Lower lobe of right lung (tissue), 2 donors: Measurements from ENCODE around the gene EIF2A. TPM values are rescaled to one million over a fixed set of nuclear protein-coding genes. Genes with fewer than 3 reads are reported as not detected.
A peak's percentile ranks its signal among the peaks of the same experiment; 100 is the strongest.

ENCODE experiments used
- ATAC-seq, 2 donors: fragments of 200-7000 bp; cut with Tn5 transposase; one replicate each; pipeline ENCODE4 v1.9.1; 2020 to 2022; ENCODE audit warnings: mild to moderate bottlenecking in 2 of 2, moderate library complexity in 2 of 2
- DNase-seq: peaks from one replicate; pipeline ENCODE4 v3.0.0-alpha.2; 2020
- H3K27ac ChIP-seq: fragments of 200-600 bp; one replicate; pipeline ENCODE4 v1.8.0; 2022
- H3K27me3 ChIP-seq: fragments of 200-600 bp; one replicate; pipeline ENCODE4 v1.8.0; 2022; ENCODE audit warnings: low read depth
- H3K36me3 ChIP-seq: fragments of 200-600 bp; one replicate; pipeline ENCODE4 v1.8.0; 2022; ENCODE audit warnings: mild to moderate bottlenecking
- H3K4me1 ChIP-seq: fragments of 200-600 bp; one replicate; pipeline ENCODE4 v1.8.0; 2022
- H3K4me3 ChIP-seq: fragments of 200-600 bp; one replicate; pipeline ENCODE4 v1.8.0; 2022; ENCODE audit warnings: mild to moderate bottlenecking
- H3K9me3 ChIP-seq: fragments of 200-600 bp; one replicate; pipeline ENCODE4 v1.8.0; 2022
- CTCF ChIP-seq: fragments of 200-600 bp; IDR thresholded peaks from one replicate; pipeline ENCODE4 v1.8.0; 2022; ENCODE audit warnings: antibody characterized with exemption, mild to moderate bottlenecking
- intact Hi-C: fragments of 100-400 bp; cut with DNase I; formaldehyde crosslinking; loops from one replicate; pipeline ENCODE4 v1.11.0; 2022
- total RNA-seq: library from RNA; stranded (reverse); fragmentation: NEBNext Ultra II Directional; extraction: Animal tissue kit (Norgen Biotek cat#: 25700); gene quantifications from one replicate; pipeline ENCODE4 v1.2.1, GENCODE V29; 2021
- donor health status: DM: no; HTN: yes; CAD: no; lungs with severe emphysema.

Gene EIF2A
- total RNA-seq, 1 donor from 2014 or later: 91.9 TPM

- no peak overlapping the region for H3K4me3 ChIP-seq
- no peak for TF ChIP-seq CTCF
- no peaks in the 10 kb centered on the region for H3K9me3 ChIP-seq
- ATAC-seq: no peak
- no peak overlapping the region for H3K27ac ChIP-seq
- no peak for DNase-seq
- no peaks in the 10 kb centered on the region for H3K36me3 ChIP-seq
- H3K27me3 ChIP-seq: no peaks in the 10 kb centered on the region
- intact Hi-C loops: no loop called here
- H3K4me1 ChIP-seq: no peaks in the 10 kb centered on the region
Observed at GRCh38 chr3:150531775-150532174, 14.8 kb upstream of the EIF2A start.

- peak; percentile 83 to 89 for ATAC-seq
- no peak for TF ChIP-seq CTCF
- Histone ChIP-seq H3K4me3 (no peak overlapping the region), H3K9me3 (no peaks in the 10 kb centered on the region), H3K27ac (no peak overlapping the region), H3K4me1 (no peaks in the 10 kb centered on the region), H3K27me3 (no peaks in the 10 kb centered on the region), H3K36me3 (no peaks in the 10 kb centered on the region)
- intact Hi-C loops: no loop called here
- DNase-seq: peak; percentile 53
Observed at GRCh38 chr3:150535204-150535603, 11.4 kb upstream of the EIF2A start.

DNA sequence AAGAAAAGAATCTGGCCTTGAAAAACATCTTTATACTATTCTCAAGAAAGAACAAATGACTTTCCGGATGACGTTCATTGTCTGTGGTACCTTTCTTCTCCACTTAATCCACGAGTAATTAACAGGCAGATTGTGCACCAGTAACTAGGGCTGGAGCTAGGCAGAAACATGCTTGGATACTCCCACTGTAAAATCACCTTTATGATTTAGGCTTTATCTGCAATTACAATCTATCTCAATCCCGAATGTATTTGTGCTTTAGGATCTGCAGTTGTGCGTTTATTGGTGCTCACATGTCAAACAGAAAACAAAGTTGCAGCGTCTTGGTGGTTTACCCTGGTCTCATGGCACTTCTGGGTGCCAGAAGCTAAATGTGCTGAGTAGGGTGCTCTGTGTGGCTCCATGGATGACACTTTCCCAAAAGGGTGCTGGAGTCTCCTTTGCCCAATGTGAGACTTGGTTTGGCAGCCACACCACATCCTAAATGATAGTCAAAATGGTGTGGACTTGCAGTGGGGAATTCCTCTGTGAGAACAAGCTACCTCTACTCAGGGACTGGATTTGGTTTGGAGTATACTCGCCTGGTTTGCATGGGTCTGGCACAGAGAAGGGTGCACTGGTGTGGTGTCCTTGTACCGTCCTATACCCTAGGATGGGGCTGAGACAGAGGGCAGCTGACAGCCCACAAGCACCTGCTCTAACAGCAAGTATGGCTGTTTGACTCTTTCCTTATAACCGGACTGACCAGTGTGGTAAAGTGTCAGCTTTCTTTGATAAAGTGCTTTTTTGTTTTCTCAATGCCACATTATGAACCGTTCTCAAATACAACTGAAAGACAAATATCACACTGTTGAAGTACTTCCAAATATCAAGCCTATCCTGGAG lies 8.0 kb upstream of the EIF2A start:
- H3K9me3 ChIP-seq: no peaks in the 10 kb centered on the region
- ATAC-seq (peak; percentile 81 to 89), DNase-seq (no peak)
- H3K4me3 ChIP-seq: no peak overlapping the region
- TF ChIP-seq CTCF: no peak
- H3K27ac ChIP-seq: peak overlapping the region; percentile 46
- intact Hi-C loops: no loop called here
- H3K4me1 ChIP-seq: peaks cover 24% of the 10 kb centered on the region
- peaks cover 17% of the 10 kb centered on the region for H3K36me3 ChIP-seq
- H3K27me3 ChIP-seq: no peaks in the 10 kb centered on the region

DNA sequence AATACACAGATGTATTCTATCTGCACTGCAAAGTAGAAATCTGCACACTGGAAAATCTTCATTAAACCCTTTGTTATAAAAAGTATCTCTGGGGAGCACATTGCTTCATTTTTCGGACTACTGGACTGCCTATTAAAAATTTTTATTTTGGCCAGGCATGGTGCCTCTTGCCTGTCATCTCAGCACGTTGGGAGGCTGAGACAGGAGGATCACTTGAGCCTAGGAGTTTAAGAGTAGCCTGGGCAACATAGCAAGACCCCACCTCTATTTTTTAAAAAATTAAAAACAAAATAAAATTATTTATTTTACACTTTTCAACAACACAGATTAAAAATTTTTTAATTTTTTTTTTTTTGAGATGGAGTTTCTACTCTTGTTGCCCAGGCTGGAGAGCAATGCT lies 6.3 kb upstream of the EIF2A start:
- H3K4me1 ChIP-seq: peaks cover 39% of the 10 kb centered on the region
- DNase-seq (no peak), ATAC-seq (no peak)
- no peak for TF ChIP-seq CTCF
- intact Hi-C loops: no loop called here
- no peak overlapping the region for H3K4me3 ChIP-seq
- no peak overlapping the region for H3K27ac ChIP-seq
- no peaks in the 10 kb centered on the region for H3K9me3 ChIP-seq
- peaks cover 27% of the 10 kb centered on the region for H3K36me3 ChIP-seq
- H3K27me3 ChIP-seq: no peaks in the 10 kb centered on the region

DNA sequence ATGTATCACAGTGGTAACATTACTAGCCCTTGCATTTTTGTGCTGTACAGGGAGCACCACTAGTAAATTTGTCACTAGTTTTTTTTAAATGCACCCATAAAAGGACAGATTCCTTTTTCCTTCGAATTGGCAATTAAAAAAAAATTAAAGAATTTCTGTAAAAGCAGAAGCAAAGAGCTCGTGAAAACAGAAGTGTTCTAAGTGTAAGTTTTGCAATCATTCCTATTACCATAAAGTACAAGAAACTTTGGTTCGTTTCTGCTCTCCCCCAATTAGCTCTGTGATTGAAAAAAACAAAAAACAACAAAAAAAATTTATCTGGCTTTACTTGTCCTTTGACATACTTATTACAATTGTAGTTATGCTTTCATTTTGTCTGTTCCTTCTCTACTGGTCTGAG lies 5.6 kb upstream of the EIF2A start:
- no peak for TF ChIP-seq CTCF
- Histone ChIP-seq H3K9me3 (no peaks in the 10 kb centered on the region), H3K27me3 (no peaks in the 10 kb centered on the region), H3K4me3 (no peak overlapping the region), H3K4me1 (peaks cover 39% of the 10 kb centered on the region), H3K36me3 (peaks cover 27% of the 10 kb centered on the region), H3K27ac (peak overlapping the region; percentile 38)
- intact Hi-C loops: no loop called here
- ATAC-seq (no peak), DNase-seq (no peak)
